Natural killer cell (primary cell): ENCODE data around the gene BCL11B. TPM values are rescaled to one million over a fixed set of nuclear protein-coding genes. Genes with fewer than 3 reads are reported as not detected.

Experiments used
- ATAC-seq, 3 donors: fragments of 150-1000 bp in 2 of 3; fragments of 200-7000 bp in 1 of 3; cut with Tn5 transposase; 1 replicate in 1 of 3; 2 replicates in 2 of 3; pipeline ENCODE4 v1.10.0; 2021; ENCODE audit warnings: mild to moderate bottlenecking in 2 of 3, moderate library complexity in 2 of 3
- DNase-seq, 2 donors: peaks; one replicate each; pipeline versions ENCODE4 v3.0.0 to v3.0.0-alpha.2; 2013 to 2021; ENCODE audit warnings: mixed read lengths in 1 of 2
- H3K27ac ChIP-seq: one replicate; pipeline ENCODE4 v1.5.1; 2013; ENCODE audit warnings: mild to moderate bottlenecking, low read length
- H3K27me3 ChIP-seq: one replicate; pipeline ENCODE4 v1.6.1; 2013; ENCODE audit warnings: low read length; ENCODE audit not compliant: control insufficient read depth, insufficient read depth
- H3K36me3 ChIP-seq: one replicate; pipeline ENCODE4 v1.6.1; 2013; ENCODE audit warnings: low read length; ENCODE audit not compliant: control insufficient read depth, insufficient read depth
- H3K4me1 ChIP-seq: one replicate; pipeline ENCODE4 v1.6.1; 2013; ENCODE audit warnings: low read length; ENCODE audit not compliant: control insufficient read depth, insufficient read depth
- H3K4me3 ChIP-seq: one replicate; pipeline ENCODE4 v1.5.1; 2013; ENCODE audit warnings: low read length
- H3K9me3 ChIP-seq: one replicate; pipeline ENCODE4 v1.6.1; 2013; ENCODE audit warnings: low read length; ENCODE audit not compliant: control insufficient read depth, insufficient read depth
- H3K27ac Mint-ChIP-seq, 2 donors: one replicate each; pipeline ENCODE4 v1.8.0; 2022; ENCODE audit warnings: mild to moderate bottlenecking in 2 of 2, mixed read lengths in 2 of 2, moderate library complexity in 1 of 2
- H3K27me3 Mint-ChIP-seq, 2 donors: one replicate each; pipeline ENCODE4 v1.8.0; 2022; ENCODE audit warnings: low read depth in 2 of 2, mixed read lengths in 2 of 2
- H3K36me3 Mint-ChIP-seq: one replicate; pipeline ENCODE4 v1.8.0; 2022; ENCODE audit warnings: mixed read lengths
- H3K4me1 Mint-ChIP-seq, 2 donors: one replicate each; pipeline ENCODE4 v1.8.0; 2022; ENCODE audit warnings: mixed read lengths in 2 of 2
- H3K4me3 Mint-ChIP-seq: one replicate; pipeline ENCODE4 v1.8.0; 2022; ENCODE audit warnings: mild to moderate bottlenecking, moderate library complexity, mixed read lengths
- H3K9me3 Mint-ChIP-seq, 2 donors: one replicate each; pipeline ENCODE4 v1.8.0; 2022; ENCODE audit warnings: mixed read lengths in 2 of 2
- WGBS: methylation state at CpG from one replicate; pipeline ENCODE4 v1.1.7; 2013; ENCODE audit warnings: missing lambda C conversion rate; ENCODE audit not compliant: insufficient coverage; 5-methylcytosine and 5-hydroxymethylcytosine counted together
- intact Hi-C: fragments of 100-400 bp; cut with micrococcal nuclease; formaldehyde crosslinking; loops from one replicate; pipeline ENCODE4 v1.14.2; 2022
- total RNA-seq, 4 donors: library from RNA; stranded (reverse); fragments of 120-200 nt in 1 of 4; gene quantifications; one replicate each; pipeline versions ENCODE4 v1.2.3 to v1.2.4, GENCODE V29; 2013 to 2022
- TF ChIP-seq, protein P1 (sequence below): fragments of 200-600 bp; IDR thresholded peaks from one replicate; pipeline ENCODE4 v1.8.0; 2022; ENCODE audit warnings: antibody characterized with exemption

The BCL11B gene
- total RNA-seq, 3 donors from 2014 or later (not counting 1 experiment from before 2014, with no cell fraction given): 43.5 to 61.5 (median 56.2) TPM

DNA sequence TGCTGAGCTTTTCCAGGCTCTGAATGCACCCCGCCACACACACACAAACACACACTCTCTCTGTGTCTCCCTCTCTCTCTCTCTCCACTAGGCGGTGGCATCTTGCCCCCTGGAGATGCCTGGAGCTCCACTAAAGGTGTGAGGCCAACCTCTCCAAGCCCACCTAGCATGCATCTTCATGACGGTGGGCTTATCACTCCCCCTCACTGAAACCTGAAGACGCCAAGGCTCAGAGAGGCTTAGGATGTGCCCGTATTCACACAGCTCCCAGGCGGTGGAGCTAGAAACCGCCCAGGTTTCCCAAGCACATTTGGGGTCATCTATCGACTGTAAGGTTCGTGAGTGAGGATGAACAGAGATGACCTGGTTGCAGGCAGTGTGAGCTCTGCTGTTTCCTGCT, 42.6 kb upstream of the BCL11B start:
- 87% methylated on average over 9 of the region's 9 CpGs for WGBS
- Mint-ChIP-seq H3K4me3 (peak overlapping the region; percentile 37), H3K27ac (no peak overlapping the region), H3K4me1 (peaks cover 28 to 59% of the 10 kb centered on the region in 2 donors), H3K27me3 (peaks cover 0 to 3% of the 10 kb centered on the region in 2 donors), H3K9me3 (peaks cover 0 to 3% of the 10 kb centered on the region in 2 donors), H3K36me3 (no peaks in the 10 kb centered on the region)
- no peak for DNase-seq
- Histone ChIP-seq H3K36me3 (no peaks in the 10 kb centered on the region), H3K4me3 (no peak overlapping the region), H3K4me1 (peaks cover 50% of the 10 kb centered on the region), H3K9me3 (peaks cover 5% of the 10 kb centered on the region), H3K27me3 (no peaks in the 10 kb centered on the region), H3K27ac (no peak overlapping the region)
- intact Hi-C loops: no loop called here
- no peak for ATAC-seq
- TF ChIP-seq, protein P1, sequence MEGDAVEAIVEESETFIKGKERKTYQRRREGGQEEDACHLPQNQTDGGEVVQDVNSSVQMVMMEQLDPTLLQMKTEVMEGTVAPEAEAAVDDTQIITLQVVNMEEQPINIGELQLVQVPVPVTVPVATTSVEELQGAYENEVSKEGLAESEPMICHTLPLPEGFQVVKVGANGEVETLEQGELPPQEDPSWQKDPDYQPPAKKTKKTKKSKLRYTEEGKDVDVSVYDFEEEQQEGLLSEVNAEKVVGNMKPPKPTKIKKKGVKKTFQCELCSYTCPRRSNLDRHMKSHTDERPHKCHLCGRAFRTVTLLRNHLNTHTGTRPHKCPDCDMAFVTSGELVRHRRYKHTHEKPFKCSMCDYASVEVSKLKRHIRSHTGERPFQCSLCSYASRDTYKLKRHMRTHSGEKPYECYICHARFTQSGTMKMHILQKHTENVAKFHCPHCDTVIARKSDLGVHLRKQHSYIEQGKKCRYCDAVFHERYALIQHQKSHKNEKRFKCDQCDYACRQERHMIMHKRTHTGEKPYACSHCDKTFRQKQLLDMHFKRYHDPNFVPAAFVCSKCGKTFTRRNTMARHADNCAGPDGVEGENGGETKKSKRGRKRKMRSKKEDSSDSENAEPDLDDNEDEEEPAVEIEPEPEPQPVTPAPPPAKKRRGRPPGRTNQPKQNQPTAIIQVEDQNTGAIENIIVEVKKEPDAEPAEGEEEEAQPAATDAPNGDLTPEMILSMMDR: no peak

DNA sequence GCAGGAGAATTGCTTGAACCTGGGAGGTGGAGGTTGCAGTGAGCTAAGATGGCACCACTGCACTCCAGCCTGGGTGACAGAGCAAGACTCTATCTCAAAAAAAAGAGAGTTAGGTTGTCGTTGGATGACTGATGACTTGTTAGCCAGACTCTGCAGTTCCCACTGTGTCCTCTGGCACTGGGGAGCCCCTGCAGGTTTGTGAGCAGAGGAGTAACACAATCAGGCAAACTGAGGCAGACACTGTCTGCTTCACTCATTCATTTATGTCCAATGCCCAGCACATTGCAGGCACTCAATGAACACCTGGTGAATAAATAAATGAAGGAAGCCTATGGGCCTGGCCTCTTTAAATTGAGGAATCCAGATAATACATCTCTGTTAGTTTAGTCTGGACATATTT, 41.2 kb upstream of the BCL11B start:
- DNase-seq (no peak), ATAC-seq (no peak)
- Mint-ChIP-seq H3K4me3 (no peak overlapping the region), H3K36me3 (no peaks in the 10 kb centered on the region), H3K4me1 (peaks cover 28 to 47% of the 10 kb centered on the region in 2 donors), H3K27me3 (peaks cover 0 to 3% of the 10 kb centered on the region in 2 donors), H3K27ac (no peak overlapping the region), H3K9me3 (peaks cover 0 to 3% of the 10 kb centered on the region in 2 donors)
- no peaks in the 10 kb centered on the region for H3K27me3 ChIP-seq
- TF ChIP-seq, protein P1: no peak
- H3K36me3 ChIP-seq: no peaks in the 10 kb centered on the region
- H3K4me3 ChIP-seq: no peak overlapping the region
- no peak overlapping the region for H3K27ac ChIP-seq
- intact Hi-C loops: no loop called here
- 100% methylated on average over 1 of the region's 1 CpG for WGBS
- peaks cover 37% of the 10 kb centered on the region for H3K4me1 ChIP-seq
- peaks cover 5% of the 10 kb centered on the region for H3K9me3 ChIP-seq

DNA sequence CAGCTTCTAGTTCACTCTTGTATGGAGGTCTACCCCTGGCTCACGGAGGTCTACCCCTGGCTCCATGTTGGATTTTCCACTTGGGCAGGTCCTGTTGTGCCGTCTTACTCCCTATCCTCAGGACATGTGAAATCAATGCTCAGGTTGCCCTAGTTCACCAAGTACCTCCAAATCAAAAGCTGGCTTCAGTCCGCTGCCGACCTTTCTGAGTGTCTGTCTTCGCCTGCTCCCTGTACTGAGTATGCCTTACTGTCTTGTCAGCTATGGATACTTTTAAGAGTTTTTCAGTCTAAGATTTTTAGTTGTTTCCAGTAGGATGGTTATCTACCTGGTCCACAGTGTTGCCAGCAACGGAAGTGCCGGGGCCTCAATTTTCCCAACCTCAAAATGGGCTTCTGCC, 40.1 kb upstream of the BCL11B start:
- Mint-ChIP-seq H3K4me3 (no peak overlapping the region), H3K27ac (no peak overlapping the region), H3K36me3 (no peaks in the 10 kb centered on the region), H3K9me3 (peaks cover 0 to 3% of the 10 kb centered on the region in 2 donors), H3K27me3 (peaks cover 0 to 3% of the 10 kb centered on the region in 2 donors), H3K4me1 (peaks cover 27 to 39% of the 10 kb centered on the region in 2 donors)
- Histone ChIP-seq H3K4me1 (peaks cover 26% of the 10 kb centered on the region), H3K4me3 (no peak overlapping the region), H3K27me3 (no peaks in the 10 kb centered on the region), H3K36me3 (no peaks in the 10 kb centered on the region), H3K27ac (no peak overlapping the region), H3K9me3 (peaks cover 5% of the 10 kb centered on the region)
- ATAC-seq: no peak
- intact Hi-C loops: no loop called here
- TF ChIP-seq, protein P1: no peak
- DNase-seq: no peak
- WGBS: 97% methylated on average over 7 of the region's 7 CpGs

DNA sequence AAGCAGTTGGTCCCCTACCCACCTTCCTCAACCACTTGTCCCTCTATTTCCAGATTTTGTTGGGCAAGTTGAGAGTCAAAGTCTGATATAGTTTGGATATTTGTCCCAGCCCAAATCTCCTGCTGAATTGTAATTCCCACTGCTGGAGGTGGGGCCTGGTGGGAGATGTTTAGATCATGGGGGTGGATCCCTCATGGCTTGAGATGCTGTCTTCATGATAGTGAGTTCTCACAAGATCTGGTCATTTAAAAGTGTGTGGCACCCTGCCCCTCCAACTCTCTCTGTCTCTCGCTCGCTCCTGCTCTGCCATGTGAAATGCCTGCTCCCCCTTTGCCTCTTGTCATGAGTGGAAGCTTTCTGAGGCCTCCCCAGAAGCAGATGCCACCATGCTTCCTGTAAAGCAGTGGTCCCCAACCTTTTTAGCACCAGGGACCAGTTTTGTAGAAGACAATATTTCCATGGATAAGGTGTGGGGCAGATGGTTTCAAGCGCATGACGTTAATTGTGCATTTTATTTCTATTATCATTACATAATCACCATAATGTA, 37.3 kb upstream of the BCL11B start:
- peaks cover 5 to 11% of the 10 kb centered on the region in 2 donors for H3K4me1 Mint-ChIP-seq
- TF ChIP-seq, protein P1: no peak

More for the DNA sequence above, 37.3 kb upstream of the BCL11B start:
- Mint-ChIP-seq H3K27me3 (peaks cover 0 to 6% of the 10 kb centered on the region in 2 donors), H3K27ac (no peak overlapping the region), H3K4me3 (no peak overlapping the region), H3K36me3 (no peaks in the 10 kb centered on the region), H3K9me3 (peaks cover 0 to 3% of the 10 kb centered on the region in 2 donors)
- DNase-seq: no peak
- H3K36me3 ChIP-seq: no peaks in the 10 kb centered on the region
- no peaks in the 10 kb centered on the region for H3K4me1 ChIP-seq
- H3K9me3 ChIP-seq: peaks cover 5% of the 10 kb centered on the region
- intact Hi-C loops: no loop called here
- H3K27ac ChIP-seq: no peak overlapping the region
- ATAC-seq: no peak
- WGBS: 69% methylated on average over 2 of the region's 4 CpGs
- H3K4me3 ChIP-seq: no peak overlapping the region
- H3K27me3 ChIP-seq: no peaks in the 10 kb centered on the region
